ENCODE results near the gene TANK. TPM values are rescaled to one million over a fixed set of nuclear protein-coding genes. Genes with fewer than 3 reads are reported as not detected.

The TANK gene
- total and polyA plus RNA-seq, 2 of the 8 experiments (the other 6 are each of a cell fraction or from before 2014, with no cell fraction given), result 7.0 to 26.1 TPM

- Histone ChIP-seq H3K9ac (replicated peaks in 1 of 4; ENCODE audit: extremely low read depth in 1 of 4, low read depth in 3 of 4, low read length in 3 of 4) (no peak overlapping the region), H3K4me1 (replicated peaks in 1 of 4; ENCODE audit: control insufficient read depth in 3 of 4, insufficient read depth in 4 of 4, low read length in 3 of 4) (no peaks in the 10 kb centered on the region), H3K79me2 (ENCODE audit: control insufficient read depth in 1 of 2, insufficient read depth in 2 of 2, low read length in 2 of 2) (no peaks in the 10 kb centered on the region), H3K4ac (replicated peaks; ENCODE audit: insufficient read length, low read depth, low read length) (no peak overlapping the region), H3K23me2 (ENCODE audit: low read depth, low read length) (no peaks in the 10 kb centered on the region), H2BK20ac (ENCODE audit: low read length) (no peak overlapping the region), H2AK5ac (ENCODE audit: low read depth, low read length) (no peak overlapping the region), H3K56ac (replicated peaks; ENCODE audit: insufficient read length, low read depth, low read length) (no peak overlapping the region), H2BK5ac (ENCODE audit: low read depth, low read length) (no peak overlapping the region), H2BK120ac (replicated peaks; ENCODE audit: low read depth, low read length) (no peak overlapping the region), H4K20me1 (replicated peaks in 1 of 2; ENCODE audit: control insufficient read depth in 1 of 2, insufficient read depth in 2 of 2, low read length in 2 of 2) (no peaks in the 10 kb centered on the region), H3K23ac (ENCODE audit: insufficient read length) (no peak overlapping the region), H4K91ac (replicated peaks; ENCODE audit: insufficient read length, low read length) (no peak overlapping the region), H3K4me3 (ENCODE audit: extremely low read depth in 1 of 4, insufficient read depth in 2 of 4, low read depth in 3 of 4, low read length in 4 of 4) (no peak overlapping the region), H3K4me2 (ENCODE audit: insufficient read depth in 1 of 2, low read depth in 2 of 2, low read length in 2 of 2) (no peak overlapping the region), H3K79me1 (ENCODE audit: low read depth, low read length) (no peaks in the 10 kb centered on the region), H3K36me3 (ENCODE audit: control insufficient read depth in 2 of 4, insufficient read depth in 4 of 4, low read length in 3 of 4) (no peaks in the 10 kb centered on the region; a peak in 1 of 8 replicates), H3K18ac (ENCODE audit: extremely low read depth, low read length) (no peak overlapping the region), H4K8ac (ENCODE audit: extremely low read depth, insufficient read depth, low read length) (no peak overlapping the region), H2BK12ac (ENCODE audit: low read depth, low read length) (no peak overlapping the region), H3K9me3 (ENCODE audit: insufficient read depth in 2 of 2, low read depth in 1 of 2, low read length in 1 of 2) (peaks cover 5% of the 10 kb centered on the region in 2 experiments; a peak in 3 of 4 replicates), H4K5ac (ENCODE audit: insufficient read length, low read depth, low read length) (no peak overlapping the region), H3K27me3 (replicated peaks in 1 of 4; ENCODE audit: control insufficient read depth in 3 of 4, extremely low read depth in 1 of 4, insufficient read depth in 3 of 4, low read length in 3 of 4) (no peaks in the 10 kb centered on the region; a peak in 1 of 7 replicates), H2AFZ (ENCODE audit: low read length) (no peak overlapping the region), H3K14ac (ENCODE audit: insufficient read length) (no peak overlapping the region), H3K27ac (ENCODE audit: low read depth, low read length) (no peak overlapping the region), H2BK15ac (ENCODE audit: low read length) (no peak overlapping the region)
- DNase-seq (ENCODE audit: low read depth in 1 of 2, low spot score in 2 of 2) (no peak), FAIRE-seq (no peak)
- ChIA-PET POLR2A (ENCODE audit: partially characterized antibody) (no interaction called here), CTCF (ENCODE audit: partially characterized antibody) (no interaction called here)
- WGBS, 2 experiments (ENCODE audit: extremely low coverage in 1 of 2, insufficient coverage in 1 of 2, insufficient read length in 1 of 2, insufficient replicate concordance in 2 of 2, low coverage in 1 of 2, low lambda C conversion rate in 2 of 2, missing lambda C conversion rate in 1 of 2), result 75% methylated on average over 1 of the region's 1 CpG; no CpG with 5 or more reads in 1 of the 2 experiments
- TF ChIP-seq EZH2 (IDR thresholded peaks at IDR 0.05; ENCODE audit: low read depth, low read length, severe bottlenecking), result no peak
- TF ChIP-seq, protein P1, sequence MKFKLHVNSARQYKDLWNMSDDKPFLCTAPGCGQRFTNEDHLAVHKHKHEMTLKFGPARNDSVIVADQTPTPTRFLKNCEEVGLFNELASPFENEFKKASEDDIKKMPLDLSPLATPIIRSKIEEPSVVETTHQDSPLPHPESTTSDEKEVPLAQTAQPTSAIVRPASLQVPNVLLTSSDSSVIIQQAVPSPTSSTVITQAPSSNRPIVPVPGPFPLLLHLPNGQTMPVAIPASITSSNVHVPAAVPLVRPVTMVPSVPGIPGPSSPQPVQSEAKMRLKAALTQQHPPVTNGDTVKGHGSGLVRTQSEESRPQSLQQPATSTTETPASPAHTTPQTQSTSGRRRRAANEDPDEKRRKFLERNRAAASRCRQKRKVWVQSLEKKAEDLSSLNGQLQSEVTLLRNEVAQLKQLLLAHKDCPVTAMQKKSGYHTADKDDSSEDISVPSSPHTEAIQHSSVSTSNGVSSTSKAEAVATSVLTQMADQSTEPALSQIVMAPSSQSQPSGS (IDR thresholded peaks at IDR 0.05; ENCODE audit: low read length), result no peak
- TF ChIP-seq SIN3A (conservative IDR thresholded peaks at IDR 0.05 in 1 of 2, IDR thresholded peaks at IDR 0.05 in 1 of 2; ENCODE audit: low read depth in 1 of 2, low read length in 2 of 2), result no peak
- no peak for TF ChIP-seq TBP (IDR thresholded peaks at IDR 0.05; ENCODE audit: low read depth, low read length)
- no peak for TF ChIP-seq GABPA (IDR thresholded peaks at IDR 0.05; ENCODE audit: borderline replicate concordance, insufficient read depth, low read length)
- TF ChIP-seq CBX8 (IDR thresholded peaks at IDR 0.05; ENCODE audit: borderline replicate concordance, low read depth, low read length), result no peak
- TF ChIP-seq CTBP2 (IDR thresholded peaks at IDR 0.05; ENCODE audit: borderline replicate concordance, insufficient read depth, insufficient read length, low read length), result no peak
- no peak for TF ChIP-seq CEBPB (IDR thresholded peaks at IDR 0.05; ENCODE audit: low read depth, low read length)
- TF ChIP-seq HDAC6 (IDR thresholded peaks at IDR 0.05; ENCODE audit: low read depth, low read length), result no peak
Observed at GRCh38 chr2:161147856-161148255, 12.4 kb upstream of the TANK start.

Data from H1 (cell line).